ENCODE measurements around the gene KLHL28.
"Not testable (repeated sequence)": the region's sequence is repeated elsewhere in the genome, so short reads cannot be mapped to it uniquely, and the experiment has no call there.

KLHL28 gene

DNA sequence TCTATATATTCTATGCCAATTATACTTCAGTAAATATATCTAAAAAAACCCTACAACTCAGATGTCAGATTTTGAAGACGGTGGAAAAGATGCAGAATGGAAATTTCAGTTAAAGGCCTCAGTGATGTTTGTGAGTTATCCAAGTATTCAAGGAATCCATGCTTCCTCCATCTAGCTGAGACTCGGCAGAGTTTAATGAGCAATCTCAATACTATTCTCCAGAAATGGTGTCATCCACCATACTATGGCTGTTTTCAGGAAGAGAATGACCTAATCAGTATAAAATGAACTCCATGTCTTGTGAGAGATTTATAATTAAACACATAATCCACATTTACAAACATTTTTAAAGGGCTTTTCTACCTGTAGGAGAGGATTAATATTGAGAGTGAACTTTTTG, 66.0 kb downstream of the KLHL28 start:
- no peak for DNase-seq

- no peak for DNase-seq
These were observed 68.2 kb downstream of the KLHL28 start for GRCh38 chr14:44893535-44893934.

DNA sequence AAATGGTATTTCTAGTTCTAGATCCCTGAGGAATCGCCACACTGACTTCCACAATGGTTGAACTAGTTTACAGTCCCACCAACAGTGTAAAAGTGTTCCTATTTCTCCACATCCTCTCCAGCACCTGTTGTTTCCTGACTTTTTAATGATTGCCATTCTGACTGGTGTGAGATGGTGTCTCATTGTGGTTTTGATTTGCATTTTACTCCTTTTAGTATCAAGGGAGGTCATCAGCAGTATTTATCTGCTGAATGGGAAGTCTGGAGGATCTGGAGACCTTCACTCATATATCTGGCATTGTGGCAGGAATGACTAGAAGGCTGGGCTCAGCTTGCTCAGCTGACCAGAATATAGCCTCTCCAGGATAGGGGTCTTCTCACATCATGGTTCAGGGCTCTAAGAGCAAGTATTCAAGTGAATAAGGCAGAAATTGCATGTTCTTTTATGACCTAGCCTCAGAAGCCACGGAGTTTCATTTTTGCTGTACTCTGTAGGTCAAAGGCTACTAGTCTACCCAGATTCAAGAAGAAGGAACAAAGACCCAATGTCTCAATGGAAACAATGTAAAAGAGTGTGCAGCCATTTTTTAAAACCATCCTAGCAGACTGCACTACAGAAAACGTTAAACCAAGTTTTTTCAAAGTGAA, 69.9 kb downstream of the KLHL28 start:
- DNase-seq = not testable (repeated sequence)

DNA sequence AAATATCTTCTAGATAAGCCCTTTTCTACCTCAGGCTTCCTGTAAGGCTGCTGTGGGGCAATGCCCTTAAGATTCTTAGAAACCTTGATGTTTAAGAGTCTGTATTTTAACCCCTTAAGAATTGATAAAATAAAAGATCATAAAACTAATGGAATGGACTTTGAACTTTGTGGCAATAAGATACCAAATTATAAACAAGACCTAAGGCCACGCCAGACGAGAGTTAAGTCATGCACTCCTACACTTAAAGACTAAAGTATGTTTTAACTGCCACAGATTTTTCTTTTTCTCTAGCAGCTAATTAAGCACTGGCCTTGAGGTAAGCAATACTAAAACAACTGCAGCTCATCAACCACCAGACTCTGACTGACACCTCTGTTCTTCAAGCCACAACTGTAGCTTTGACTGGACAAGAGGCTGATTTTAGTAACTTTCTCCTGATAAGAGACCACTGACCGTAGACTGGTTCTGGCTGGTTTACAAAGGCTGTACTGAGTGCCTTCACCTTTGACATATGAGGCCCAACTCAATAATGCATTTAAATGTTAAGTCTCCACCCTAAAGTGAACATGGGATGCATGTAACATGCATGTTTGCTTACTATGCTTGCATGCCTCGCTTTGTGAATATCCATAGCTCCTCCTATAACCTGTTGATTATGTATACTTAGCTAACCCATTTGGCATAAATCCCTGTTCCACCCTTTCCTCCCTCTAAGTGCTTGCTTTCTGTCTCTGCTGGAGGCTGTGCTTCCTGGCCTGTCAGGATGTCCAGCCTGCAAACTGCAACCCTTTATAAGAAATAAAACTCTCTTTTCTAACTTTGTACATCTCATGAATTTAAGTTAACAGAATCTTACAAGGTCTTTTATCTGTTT, 71.9 kb downstream of the KLHL28 start:
- no peak for DNase-seq

DNA sequence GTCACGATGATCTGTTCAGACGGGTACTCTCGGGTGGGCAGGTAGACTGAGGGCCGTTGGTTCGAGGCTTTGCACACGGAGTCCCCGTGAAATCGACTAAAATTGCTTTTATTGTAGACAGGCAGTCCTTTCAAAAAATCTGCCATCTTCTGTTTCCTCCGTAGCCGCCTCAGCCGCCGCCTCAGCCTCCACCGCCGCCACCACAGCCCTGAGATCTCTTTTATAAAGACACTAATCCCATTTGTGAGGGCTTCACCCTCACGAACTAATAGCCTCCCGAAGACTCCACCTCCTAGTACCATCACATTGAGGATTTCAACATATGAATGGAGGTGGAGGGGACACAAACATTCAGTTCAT, 74.2 kb downstream of the KLHL28 start:
- DNase-seq = no peak

DNA sequence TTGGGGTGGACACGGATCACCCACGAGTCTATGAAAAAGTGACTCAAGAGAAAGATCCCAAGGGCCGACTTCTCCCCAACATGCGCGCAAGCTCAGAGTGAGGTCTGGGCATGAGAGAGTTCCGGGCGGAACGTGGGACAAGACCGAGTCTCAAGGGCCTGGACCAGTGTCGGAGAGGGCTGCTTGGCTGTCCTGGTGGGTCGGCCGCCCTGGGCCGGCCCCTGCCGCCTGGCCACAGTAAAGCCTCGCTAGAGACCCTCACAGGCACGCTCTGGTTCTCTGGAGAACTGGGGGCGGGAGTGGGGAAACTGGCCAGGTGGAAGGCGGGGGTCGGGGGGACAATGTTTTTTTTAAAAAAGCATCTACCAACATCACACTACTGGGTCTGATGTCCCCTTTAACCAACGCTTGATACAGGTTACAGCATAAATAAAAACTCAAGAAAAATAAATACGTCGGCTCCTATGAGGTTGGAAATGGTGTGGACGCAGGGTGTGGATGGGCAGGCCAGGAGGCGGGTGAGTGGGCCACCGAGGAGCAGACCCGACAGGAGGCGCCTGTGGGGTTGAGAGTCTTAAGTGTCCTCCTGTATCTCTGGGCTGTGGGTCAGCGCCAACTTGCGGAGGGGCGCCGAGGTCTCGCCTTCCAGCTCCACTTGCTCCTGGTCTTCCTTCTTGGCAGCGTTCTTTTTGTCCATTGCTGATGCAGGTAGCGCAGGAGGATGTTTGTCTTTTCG, 74.7 kb downstream of the KLHL28 start:
- no peak for DNase-seq

GRCh38 chr14:44880791-44881190, 81.0 kb downstream of the KLHL28 start:
- DNase-seq = no peak

All from stimulated activated CD4-positive, alpha-beta T cell treated with anti-CD3 and anti-CD28 coated beads, Interleukin-1b, Interleukin-23, amount 100 ng/mL, for 48 hours (primary cell).